Ammon's horn (tissue), 1 donor: ENCODE results near the gene LEPROT.

Experiments used
- DNase-seq: peaks from one replicate; pipeline ENCODE4 v3.0.0-alpha.2; 2016; ENCODE audit warnings: low spot score

LEPROT gene

DNA sequence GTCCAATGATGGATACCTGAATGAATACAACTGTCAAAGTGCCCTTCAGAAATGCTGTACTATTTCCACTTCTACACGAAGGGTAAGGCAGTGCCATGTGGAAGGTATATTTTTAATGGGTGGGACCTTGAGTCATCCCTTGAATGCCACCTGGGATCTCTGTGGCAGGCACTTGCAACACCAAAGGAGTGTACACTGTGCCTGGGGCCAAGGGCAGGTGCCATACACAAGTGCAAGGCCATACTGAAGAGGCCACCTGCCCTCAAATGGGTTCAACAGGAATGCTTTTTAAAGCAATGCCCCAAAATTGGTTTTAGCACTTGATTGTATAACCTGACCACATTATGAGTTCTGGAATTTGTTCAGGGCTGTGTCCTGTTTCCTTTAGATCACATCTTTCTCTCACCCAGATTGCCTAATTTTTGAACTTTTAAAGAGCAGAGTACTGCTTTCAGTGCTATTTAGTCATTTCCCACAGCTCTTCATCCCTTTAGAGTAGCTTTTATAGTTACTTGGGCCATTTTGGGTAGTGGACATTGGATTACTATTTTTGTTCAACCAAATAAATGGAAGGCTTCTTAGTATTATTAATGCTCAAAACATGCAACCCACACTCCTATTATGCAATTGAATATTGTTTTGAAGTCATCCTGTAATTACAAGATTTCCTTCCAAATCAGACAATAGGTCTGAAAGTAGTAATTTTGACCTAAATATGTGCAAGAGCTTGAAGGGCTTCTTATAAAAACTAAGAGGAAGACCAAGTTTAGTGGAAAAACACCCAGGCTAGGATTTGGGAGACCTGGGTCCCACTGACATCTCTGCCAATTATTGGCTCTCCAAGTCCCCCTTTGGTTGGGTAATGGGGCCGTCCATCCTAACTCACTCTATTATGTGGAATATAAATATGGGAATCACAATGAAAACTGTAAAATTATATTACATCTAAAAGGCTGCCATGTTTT, 57.2 kb downstream of the LEPROT start:
- DNase-seq = no peak

DNA sequence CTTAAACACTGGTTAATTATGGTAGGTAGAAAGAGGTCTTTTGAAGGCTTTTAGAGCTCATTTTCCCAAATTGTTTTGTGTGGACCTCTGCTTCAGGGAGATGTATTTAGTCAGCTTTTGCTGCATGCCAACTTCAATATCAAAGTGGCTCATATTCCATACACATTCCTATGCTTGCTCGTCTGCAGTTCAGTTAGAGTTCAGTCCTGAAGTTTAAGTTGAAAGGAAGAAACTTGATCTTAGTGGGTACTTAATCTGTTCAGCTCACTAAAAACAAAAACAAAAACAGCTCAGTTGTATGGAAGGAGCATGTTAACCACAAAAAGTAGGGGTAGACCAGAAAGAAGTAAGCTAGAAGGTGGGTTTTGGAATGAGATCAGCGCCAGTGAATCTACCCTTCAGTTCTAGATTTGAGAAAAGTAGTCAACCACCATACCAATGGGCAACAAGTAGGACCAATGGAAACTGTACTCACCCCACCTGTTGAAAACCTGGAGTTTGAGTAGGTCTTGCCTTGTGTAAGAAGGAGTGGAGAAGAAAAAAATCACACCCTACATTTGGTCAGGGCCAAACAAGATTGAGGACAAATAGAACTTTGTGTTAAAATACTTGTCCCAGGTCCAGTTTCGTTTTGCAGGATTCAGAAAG, 58.0 kb downstream of the LEPROT start:
- DNase-seq = no peak

DNA sequence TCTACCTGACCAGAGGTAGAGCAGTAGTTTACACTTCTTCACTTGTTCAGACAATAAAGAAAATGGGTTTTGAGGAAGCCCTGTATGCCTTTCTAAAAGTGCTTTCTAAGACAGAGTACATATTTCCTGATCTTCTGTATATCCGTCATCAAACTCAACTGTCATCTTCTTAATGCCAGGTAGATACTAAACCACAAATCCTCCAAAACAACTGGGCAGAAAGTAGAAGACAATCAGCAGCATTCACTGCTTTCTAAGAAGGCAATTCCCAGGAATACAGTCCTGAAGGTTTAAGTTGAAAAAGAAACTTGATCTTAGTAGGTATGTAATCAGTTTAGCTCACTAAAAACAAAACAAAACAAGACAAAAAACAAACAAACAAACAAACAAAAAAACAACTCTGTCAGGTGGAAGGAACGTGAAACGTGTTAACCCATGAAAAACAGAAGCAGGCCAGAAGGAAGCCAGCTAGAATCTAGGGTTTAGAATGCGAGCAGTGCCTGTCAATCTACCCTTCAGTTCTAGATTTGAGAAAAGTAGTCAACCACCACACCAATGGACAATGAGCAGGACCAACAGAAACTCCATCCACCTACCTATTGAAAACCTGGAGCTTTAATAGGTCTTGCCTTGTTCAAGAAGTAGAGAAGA, 59.2 kb downstream of the LEPROT start:
- DNase-seq = no peak

DNA sequence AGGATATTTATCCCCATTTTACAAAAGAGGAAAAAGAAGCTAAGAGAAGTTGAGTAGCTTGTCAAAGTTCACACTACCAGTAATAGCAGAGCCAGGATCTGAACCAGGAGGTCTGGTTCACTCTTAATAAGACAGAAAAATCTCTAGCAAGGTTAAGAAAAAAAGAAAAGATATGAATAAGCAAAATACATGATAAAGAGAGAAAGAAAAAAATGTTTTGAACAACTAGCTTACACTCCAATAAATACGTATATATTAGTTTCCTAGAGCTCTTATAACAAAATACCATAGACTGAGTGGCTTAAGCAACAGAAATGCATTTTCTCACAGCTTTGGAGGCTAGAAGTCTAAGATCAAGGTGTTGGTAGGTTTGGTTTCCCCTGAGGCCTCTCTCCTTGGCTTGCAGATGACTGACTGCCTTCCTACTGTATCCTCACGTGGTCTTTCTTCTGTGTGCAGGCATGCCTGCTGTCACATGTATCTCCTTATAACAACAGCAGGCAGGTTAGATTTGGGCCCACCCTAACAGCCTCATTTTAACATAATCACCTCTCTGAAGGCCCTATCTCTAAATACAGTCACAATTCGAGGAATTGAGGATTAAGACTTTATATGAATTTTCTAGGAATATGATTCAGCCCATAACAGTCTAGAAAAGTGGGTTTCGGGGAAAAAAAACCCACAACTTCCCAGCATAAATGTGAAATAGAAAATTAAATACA, 60.4 kb downstream of the LEPROT start:
- DNase-seq = no peak

DNA sequence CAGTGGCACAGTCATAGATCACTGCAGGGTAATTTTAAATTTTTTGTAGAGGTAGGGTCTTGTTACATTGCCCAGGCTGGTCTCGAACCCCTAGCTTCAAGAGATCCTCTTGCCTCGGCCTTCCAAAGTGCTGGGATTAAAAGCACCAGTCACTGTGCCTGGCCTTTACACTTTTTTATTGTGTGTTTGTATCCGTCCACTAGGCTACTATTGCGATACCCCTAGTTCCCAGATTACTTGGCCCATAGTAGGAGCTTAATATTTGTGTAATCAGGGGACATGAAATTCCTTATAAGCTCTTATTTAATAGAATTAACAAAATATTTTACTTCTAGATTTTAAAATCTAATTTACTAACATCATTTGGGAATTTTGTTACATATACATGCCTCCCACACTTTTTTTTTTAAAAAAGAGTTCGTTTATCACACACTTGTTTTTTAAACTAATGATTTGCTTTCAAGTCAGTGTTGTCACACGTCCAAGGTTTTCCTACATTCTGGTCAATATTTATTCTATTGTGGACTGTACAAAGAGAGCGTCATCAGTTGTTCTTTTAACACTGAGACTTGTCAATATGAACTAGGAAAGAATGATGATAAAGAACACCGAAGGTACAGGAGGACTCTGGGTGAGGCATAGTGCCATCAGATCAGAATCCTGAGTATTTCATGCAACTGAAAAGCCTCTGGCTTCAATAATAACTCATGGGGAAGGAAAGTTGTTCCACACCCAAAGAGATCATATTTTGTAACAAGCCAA, 63.7 kb downstream of the LEPROT start:
- no peak for DNase-seq
